PFSK-1 (cell line): Measurements from ENCODE around the gene CDH19.

ENCODE experiments used
- FOXP2 ChIP-seq: optimal IDR thresholded peaks from 2 replicates; pipeline ENCODE3; 2011; ENCODE audit warnings: borderline replicate concordance, control low read depth, inconsistent platforms; ENCODE audit not compliant: insufficient read depth; ENCODE audit errors: extremely low read length, extremely low read depth
- POLR2AphosphoS5 ChIP-seq: IDR thresholded peaks from 2 replicates; pipeline ENCODE4 v1.6.1; 2012; ENCODE audit warnings: low read depth, mild to moderate bottlenecking, control low read depth, low read length, moderate library complexity
- SIN3A ChIP-seq: IDR thresholded peaks from 2 replicates; pipeline ENCODE4 v1.6.1; 2012; ENCODE audit warnings: mild to moderate bottlenecking, low read length, moderate library complexity, borderline replicate concordance; ENCODE audit not compliant: insufficient read depth
- TAF1 ChIP-seq: IDR thresholded peaks from 2 replicates; pipeline ENCODE4 v1.6.1; 2012; ENCODE audit warnings: low read length, control low read depth, borderline replicate concordance; ENCODE audit not compliant: insufficient read depth
- TF ChIP-seq, protein P1 (sequence below), 2 experiments: IDR thresholded peaks; 2 replicates each; pipeline versions ENCODE4 v1.6.1 to v1.8.0; 2011 to 2012; ENCODE audit warnings: low read depth in 2 of 2, low read length in 2 of 2, control low read depth in 1 of 2, inconsistent platforms in 1 of 2, mild to moderate bottlenecking in 1 of 2, moderate library complexity in 1 of 2; ENCODE audit not compliant: insufficient read depth in 1 of 2

The CDH19 gene

DNA sequence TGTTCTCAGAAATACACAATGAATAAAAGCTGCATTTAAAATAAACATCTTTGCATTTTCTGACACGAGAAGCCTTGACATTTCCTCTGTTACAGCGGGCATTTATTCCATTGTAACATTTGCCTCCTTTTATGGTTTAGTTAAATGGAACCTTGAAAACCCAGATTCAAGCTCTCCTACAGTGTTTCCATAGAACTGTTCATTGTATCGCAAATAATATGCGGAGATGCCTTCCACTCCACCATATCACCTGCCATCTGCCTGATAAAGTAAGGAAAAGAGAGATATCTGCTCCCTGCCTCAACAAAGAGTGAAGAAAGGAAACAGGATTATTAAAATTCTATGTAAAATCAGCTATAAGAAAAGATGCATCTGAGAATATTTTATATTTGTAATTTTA lies 69.8 kb downstream of the CDH19 start:
- TF ChIP-seq SIN3A, result no peak
- no peak for TF ChIP-seq TAF1
- TF ChIP-seq POLR2AphosphoS5, result no peak

DNA sequence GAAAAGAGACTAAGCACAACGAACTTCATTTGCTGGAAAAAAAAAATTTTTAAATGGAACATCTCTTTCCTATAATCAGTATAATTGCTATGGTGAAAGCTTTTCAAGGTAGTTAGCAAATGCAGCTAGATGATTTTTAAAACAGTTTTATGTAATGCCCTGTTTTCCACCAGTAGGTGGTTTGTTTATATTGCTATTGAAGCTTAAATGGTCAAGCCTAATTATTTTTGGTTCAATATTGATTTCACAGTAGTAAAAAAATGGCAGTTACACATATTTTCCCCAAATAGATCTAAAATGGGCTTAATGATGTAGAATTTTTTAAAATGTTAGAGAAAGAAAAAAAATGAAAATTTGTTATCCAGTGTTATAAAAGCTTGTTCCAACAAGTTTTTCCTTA lies 70.2 kb downstream of the CDH19 start:
- TF ChIP-seq, protein P1, sequence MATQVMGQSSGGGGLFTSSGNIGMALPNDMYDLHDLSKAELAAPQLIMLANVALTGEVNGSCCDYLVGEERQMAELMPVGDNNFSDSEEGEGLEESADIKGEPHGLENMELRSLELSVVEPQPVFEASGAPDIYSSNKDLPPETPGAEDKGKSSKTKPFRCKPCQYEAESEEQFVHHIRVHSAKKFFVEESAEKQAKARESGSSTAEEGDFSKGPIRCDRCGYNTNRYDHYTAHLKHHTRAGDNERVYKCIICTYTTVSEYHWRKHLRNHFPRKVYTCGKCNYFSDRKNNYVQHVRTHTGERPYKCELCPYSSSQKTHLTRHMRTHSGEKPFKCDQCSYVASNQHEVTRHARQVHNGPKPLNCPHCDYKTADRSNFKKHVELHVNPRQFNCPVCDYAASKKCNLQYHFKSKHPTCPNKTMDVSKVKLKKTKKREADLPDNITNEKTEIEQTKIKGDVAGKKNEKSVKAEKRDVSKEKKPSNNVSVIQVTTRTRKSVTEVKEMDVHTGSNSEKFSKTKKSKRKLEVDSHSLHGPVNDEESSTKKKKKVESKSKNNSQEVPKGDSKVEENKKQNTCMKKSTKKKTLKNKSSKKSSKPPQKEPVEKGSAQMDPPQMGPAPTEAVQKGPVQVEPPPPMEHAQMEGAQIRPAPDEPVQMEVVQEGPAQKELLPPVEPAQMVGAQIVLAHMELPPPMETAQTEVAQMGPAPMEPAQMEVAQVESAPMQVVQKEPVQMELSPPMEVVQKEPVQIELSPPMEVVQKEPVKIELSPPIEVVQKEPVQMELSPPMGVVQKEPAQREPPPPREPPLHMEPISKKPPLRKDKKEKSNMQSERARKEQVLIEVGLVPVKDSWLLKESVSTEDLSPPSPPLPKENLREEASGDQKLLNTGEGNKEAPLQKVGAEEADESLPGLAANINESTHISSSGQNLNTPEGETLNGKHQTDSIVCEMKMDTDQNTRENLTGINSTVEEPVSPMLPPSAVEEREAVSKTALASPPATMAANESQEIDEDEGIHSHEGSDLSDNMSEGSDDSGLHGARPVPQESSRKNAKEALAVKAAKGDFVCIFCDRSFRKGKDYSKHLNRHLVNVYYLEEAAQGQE (IDR thresholded peaks at IDR 0.05; ENCODE audit: insufficient read depth in 1 of 2, low read depth in 2 of 2, low read length in 2 of 2), result no peak
- TF ChIP-seq SIN3A (no peak), FOXP2 (no peak), TAF1 (no peak), POLR2AphosphoS5 (no peak)

DNA sequence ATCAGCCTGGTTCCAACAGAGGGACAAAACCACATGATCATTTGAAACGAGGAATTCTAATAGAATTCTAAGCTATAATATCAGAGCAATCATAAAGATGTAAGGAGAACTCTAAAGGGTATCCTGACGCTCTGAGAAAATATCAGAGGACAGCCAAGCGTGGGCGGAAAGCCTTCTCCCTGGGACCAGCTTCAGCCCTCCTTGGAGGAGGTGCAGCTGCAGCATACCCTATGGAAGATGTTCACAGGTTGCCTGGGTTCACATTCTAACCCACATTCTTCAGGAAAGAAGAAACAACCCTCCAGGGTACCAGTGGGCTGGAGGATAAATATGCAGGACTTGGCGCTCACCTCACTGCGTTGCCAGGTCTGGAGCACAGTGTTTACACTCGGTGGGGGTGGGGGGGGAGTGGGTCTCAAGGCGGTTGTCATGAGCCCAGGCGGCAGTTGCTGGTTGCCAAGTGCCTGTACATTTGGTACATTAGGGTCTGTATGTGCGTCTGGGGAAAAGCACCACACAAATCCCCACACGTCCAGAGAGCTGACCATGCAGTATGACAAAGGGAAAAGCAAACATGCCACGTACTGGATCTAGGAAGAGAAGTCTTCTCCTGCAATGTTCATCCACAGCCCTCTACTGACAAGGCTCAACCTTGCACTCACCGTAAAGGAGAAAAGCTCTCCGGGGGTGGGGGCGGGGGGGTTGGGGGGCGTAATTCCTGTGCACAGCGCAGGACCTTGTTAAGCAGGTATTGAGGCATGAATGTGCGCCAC lies 80.5 kb downstream of the CDH19 start:
- TF ChIP-seq FOXP2, result no peak
- no peak for TF ChIP-seq TAF1
- no peak for TF ChIP-seq SIN3A
- TF ChIP-seq POLR2AphosphoS5, result no peak
- TF ChIP-seq, protein P1 (IDR thresholded peaks at IDR 0.05; ENCODE audit: insufficient read depth in 1 of 2, low read depth in 2 of 2, low read length in 2 of 2), result no peak

DNA sequence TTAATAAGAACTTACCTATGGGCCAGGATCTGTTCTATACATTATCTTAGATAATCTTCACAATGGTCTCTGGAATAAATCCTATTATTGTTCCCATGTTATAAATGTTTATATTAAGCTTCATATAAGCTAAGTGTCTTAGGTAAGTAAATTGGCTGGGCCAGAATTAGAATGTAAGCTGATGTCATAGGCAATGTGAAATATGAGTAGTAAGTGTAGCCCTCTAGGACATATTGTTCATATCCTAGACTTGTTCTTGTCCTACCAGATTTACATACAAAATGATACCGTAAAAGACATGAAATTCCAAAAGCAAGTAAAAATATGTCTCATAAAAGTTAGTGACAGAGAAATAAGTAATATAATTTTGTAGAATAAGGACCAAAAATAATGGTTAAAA lies 89.9 kb downstream of the CDH19 start:
- TF ChIP-seq SIN3A, result no peak
- TF ChIP-seq FOXP2, result no peak
- no peak for TF ChIP-seq TAF1
- TF ChIP-seq, protein P1 (IDR thresholded peaks at IDR 0.05; ENCODE audit: insufficient read depth in 1 of 2, low read depth in 2 of 2, low read length in 2 of 2), result no peak
- no peak for TF ChIP-seq POLR2AphosphoS5

DNA sequence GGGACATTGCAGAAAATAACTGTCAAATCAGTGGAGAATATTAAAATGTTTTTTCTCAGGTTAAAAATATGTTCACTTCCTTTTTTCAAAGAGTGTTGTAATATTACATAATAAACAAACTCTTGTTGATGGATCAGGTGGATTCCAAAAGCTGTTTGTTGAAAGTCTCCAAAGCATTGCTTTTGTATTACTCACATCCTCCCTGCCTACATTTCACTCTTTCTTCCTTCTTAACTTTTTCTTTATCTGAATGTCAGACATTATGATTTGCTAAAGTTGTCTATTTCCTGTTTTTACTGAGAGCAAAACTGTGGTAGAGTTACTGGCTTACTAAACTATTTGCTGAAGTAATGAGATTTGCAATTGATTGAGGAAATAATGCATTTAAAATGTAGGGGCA lies 92.1 kb downstream of the CDH19 start:
- TF ChIP-seq TAF1 (no peak), SIN3A (no peak), FOXP2 (no peak), POLR2AphosphoS5 (no peak)
- TF ChIP-seq, protein P1 (IDR thresholded peaks at IDR 0.05; ENCODE audit: insufficient read depth in 1 of 2, low read depth in 2 of 2, low read length in 2 of 2), result no peak
